HCT116 (cell line): ENCODE data around the gene HTR7. TPM values are rescaled to one million over a fixed set of nuclear protein-coding genes. Genes with fewer than 3 reads are reported as not detected.

Experiments used
- ATAC-seq: fragments of 200-7000 bp; cut with Tn5 transposase; 2 replicates; pipeline ENCODE4 v1.9.1; 2020; ENCODE audit warnings: mild to moderate bottlenecking, moderate library complexity
- BruUV-seq: library from RNA; stranded (reverse); fragments of 400-500 nt; replicated peaks from 2 replicates; lab custom pipeline; 2021; lab: Mats Ljungman, UMichigan
- CTCF ChIA-PET: fragments of 300-600 bp; sonication (Branson Sonifier 250); formaldehyde crosslinking; loops from one replicate; lab custom pipeline; 2021; ENCODE audit warnings: antibody characterized with exemption; lab: Charles Lee
- POLR2A ChIA-PET: fragments of 300-600, 350-600 bp; sonication (Branson Sonifier 250); formaldehyde crosslinking; loops from one replicate; lab custom pipeline; 2021; ENCODE audit warnings: antibody characterized with exemption; lab: Charles Lee
- RAD21 ChIA-PET, 2 experiments: fragments of 300-600 bp; sonication (Branson Sonifier 250); formaldehyde crosslinking; loops; one replicate each; lab custom pipeline; 2023; ENCODE audit warnings: low total read pairs in 2 of 2; ENCODE audit not compliant: uncharacterized antibody in 2 of 2, unreplicated experiment in 2 of 2, low non-redundant PET in 1 of 2; lab: Charles Lee
- DNase-seq: peaks from one replicate; pipeline ENCODE4 v3.0.0-alpha.2; 2010; ENCODE audit warnings: low read depth, low spot score
- H2AFZ ChIP-seq: fragments of 200-600 bp; shearing (Covaris generic), sonication (generic); 2 replicates; pipeline ENCODE4 v1.6.1; 2017; ENCODE audit warnings: low read depth, mixed run types, mixed read lengths, antibody characterized with exemption, low read length; ENCODE audit not compliant: poor library complexity, severe bottlenecking
- H3K27ac ChIP-seq: 2 replicates; pipeline ENCODE4 v1.5.1; 2012; ENCODE audit warnings: low read depth, low read length
- H3K27me3 ChIP-seq: fragments of 200-600 bp; sonication (generic); 2 replicates; pipeline ENCODE4 v1.6.1; 2016; ENCODE audit warnings: mixed run types, low read length, mixed read lengths; ENCODE audit not compliant: insufficient read depth
- H3K36me3 ChIP-seq, 2 experiments: fragments of 200-500 bp in 1 of 2; fragments of 200-600 bp in 1 of 2; sonication (Bioruptor generic) in 1 of 2; sonication (generic) in 1 of 2; 2 replicates each; pipeline versions ENCODE4 v1.5.1 to v1.6.1; 2014 to 2016; ENCODE audit warnings: low read length in 2 of 2, inconsistent platforms in 1 of 2, mixed read lengths in 1 of 2, mixed run types in 1 of 2; ENCODE audit not compliant: insufficient read depth in 2 of 2, control insufficient read depth in 1 of 2
- H3K4me1 ChIP-seq, 2 experiments: fragments of 200-600 bp in 1 of 2; sonication (generic) in 1 of 2; 2 replicates each; pipeline versions ENCODE4 v1.5.1 to v1.6.1; 2012 to 2017; ENCODE audit warnings: low read length in 2 of 2, inconsistent platforms in 1 of 2, mild to moderate bottlenecking in 1 of 2, mixed read lengths in 1 of 2, mixed run types in 1 of 2, moderate library complexity in 1 of 2; ENCODE audit not compliant: insufficient read depth in 2 of 2, control insufficient read depth in 1 of 2
- H3K4me2 ChIP-seq: fragments of 200-600 bp; sonication (generic); 2 replicates; pipeline ENCODE4 v1.6.1; 2017; ENCODE audit warnings: mixed run types, low read length, mixed read lengths
- H3K4me3 ChIP-seq, 2 experiments: fragments of 200-600 bp in 1 of 2; sonication (generic) in 1 of 2; replicated peaks in 1 of 2; 2 replicates each; pipeline ENCODE4 v1.5.1; 2011 to 2016; ENCODE audit warnings: low read length in 2 of 2, control low read depth in 1 of 2, low read depth in 1 of 2, mild to moderate bottlenecking in 1 of 2, mixed read lengths in 1 of 2, mixed run types in 1 of 2
- H3K79me2 ChIP-seq: fragments of 200-600 bp; sonication (generic); 2 replicates; pipeline ENCODE4 v1.6.1; 2017; ENCODE audit warnings: mild to moderate bottlenecking, mixed run types, low read length, moderate library complexity, mixed read lengths; ENCODE audit not compliant: insufficient read depth
- H3K9ac ChIP-seq: fragments of 200-600 bp; sonication (generic); 2 replicates; pipeline ENCODE4 v1.6.1; 2016; ENCODE audit warnings: low read length, mixed read lengths
- H3K9me2 ChIP-seq: fragments of 200-600 bp; sonication (generic), shearing (Covaris generic); 2 replicates; pipeline ENCODE4 v1.6.1; 2017; ENCODE audit warnings: mixed run types, mild to moderate bottlenecking, moderate library complexity; ENCODE audit not compliant: insufficient read depth
- H3K9me3 ChIP-seq, 2 experiments: fragments of 200-500 bp in 1 of 2; fragments of 200-600 bp in 1 of 2; sonication (Bioruptor generic) in 1 of 2; sonication (generic) in 1 of 2; 2 replicates each; pipeline ENCODE4 v1.6.1; 2014 to 2017; ENCODE audit warnings: low read length in 2 of 2, mixed read lengths in 2 of 2, inconsistent platforms in 1 of 2, low read depth in 1 of 2, mild to moderate bottlenecking in 1 of 2, mixed run types in 1 of 2, moderate library complexity in 1 of 2; ENCODE audit not compliant: control insufficient read depth in 1 of 2, insufficient read depth in 1 of 2
- H4K20me1 ChIP-seq: fragments of 200-600 bp; sonication (generic), shearing (Covaris generic); 2 replicates; pipeline ENCODE4 v1.6.1; 2017; ENCODE audit warnings: mixed run types, mild to moderate bottlenecking, moderate library complexity; ENCODE audit not compliant: insufficient read depth
- CBX3 ChIP-seq: IDR thresholded peaks from 2 replicates; pipeline ENCODE4 v1.6.1; 2012; ENCODE audit warnings: low read depth
- CEBPB ChIP-seq: IDR thresholded peaks from 2 replicates; pipeline ENCODE4 v1.6.1; 2012; ENCODE audit warnings: low read depth
- EGR1 ChIP-seq: IDR thresholded peaks from 2 replicates; pipeline ENCODE4 v1.6.1; 2012; ENCODE audit warnings: low read depth
- EZH2phosphoT487 ChIP-seq: fragments of 200-600 bp; IDR thresholded peaks from 2 replicates; pipeline ENCODE4 v1.6.1; 2018; ENCODE audit warnings: antibody characterized with exemption, borderline replicate concordance
- FOSL1 ChIP-seq: IDR thresholded peaks from 2 replicates; pipeline ENCODE4 v1.6.1; 2012; ENCODE audit warnings: low read depth
- POLR2AphosphoS5 ChIP-seq: IDR thresholded peaks from 2 replicates; pipeline ENCODE4 v1.6.1; 2011; ENCODE audit warnings: mild to moderate bottlenecking, low read depth, low read length, moderate library complexity
- RAD21 ChIP-seq: IDR thresholded peaks from 2 replicates; pipeline ENCODE4 v1.6.1; 2012; ENCODE audit warnings: low read depth, mild to moderate bottlenecking
- SRF ChIP-seq: IDR thresholded peaks from 2 replicates; pipeline ENCODE4 v1.6.1; 2012; ENCODE audit warnings: low read depth
- TCF7L2 ChIP-seq: IDR thresholded peaks from 2 replicates; pipeline ENCODE4 v1.7.0; 2011; ENCODE audit warnings: borderline replicate concordance, inconsistent platforms; ENCODE audit not compliant: insufficient read depth, insufficient read length; ENCODE audit errors: extremely low read depth
- YY1 ChIP-seq: IDR thresholded peaks from 2 replicates; pipeline ENCODE4 v1.6.1; 2011; ENCODE audit warnings: low read length, low read depth, moderate library complexity, mild to moderate bottlenecking; ENCODE audit not compliant: insufficient replicate concordance; ENCODE audit errors: extremely low read depth
- ZFX ChIP-seq: fragments of 450-650 bp; IDR thresholded peaks from 2 replicates; pipeline ENCODE4 v1.6.1; 2017
- ZNF274 ChIP-seq: fragments of 200-500 bp; sonication (Bioruptor generic); IDR thresholded peaks from 2 replicates; pipeline ENCODE4 v1.6.1; 2014; ENCODE audit warnings: mild to moderate bottlenecking, low read depth, low read length, inconsistent platforms
- intact Hi-C: fragments of 100-400 bp; cut with micrococcal nuclease; formaldehyde crosslinking; loops from 2 replicates; pipeline ENCODE4 v1.10.0; 2022
- total RNA-seq: library from RNA; stranded (reverse); gene quantifications from one replicate; pipeline ENCODE4 v1.2.1, GENCODE V29; 2021; ENCODE audit not compliant: unreplicated experiment
- TF ChIP-seq, protein P1 (sequence below): IDR thresholded peaks from 2 replicates; pipeline ENCODE4 v1.6.1; 2012
- TF ChIP-seq, protein P2 (sequence below): IDR thresholded peaks from 2 replicates; pipeline ENCODE4 v1.6.1; 2012; ENCODE audit warnings: low read depth

HTR7 gene
- total RNA-seq, 1 experiment from 2014 or later = 32.2 TPM

DNA sequence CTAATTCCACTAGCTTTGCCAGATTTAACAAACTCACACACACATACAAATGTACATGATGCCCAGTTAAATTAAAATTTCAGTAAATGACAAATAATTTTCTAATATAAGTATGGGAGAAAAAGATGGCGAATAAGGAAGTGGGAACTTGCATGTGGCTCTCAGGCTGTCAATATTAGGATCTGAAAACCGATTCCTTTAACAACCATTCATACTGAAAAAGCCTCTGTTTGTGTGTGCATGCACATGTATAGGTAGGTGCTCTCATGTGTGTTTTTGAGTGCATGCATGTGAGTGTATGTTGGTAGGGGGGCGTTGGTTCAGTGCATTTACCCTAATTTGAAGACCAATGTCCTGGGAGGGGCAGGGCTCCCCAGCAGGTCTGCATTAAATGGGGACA lies 125.3 kb downstream of the HTR7 start:
- no peaks in the 10 kb centered on the region for H3K36me3 ChIP-seq
- DNase-seq = no peak
- H3K9me2 ChIP-seq = no peaks in the 10 kb centered on the region
- no peak overlapping the region for H3K4me3 ChIP-seq
- no peaks in the 10 kb centered on the region for H3K9me3 ChIP-seq
- no peak for ATAC-seq
- H3K27ac ChIP-seq = no peak overlapping the region
- TF ChIP-seq SRF = no peak
- no peak for TF ChIP-seq CBX3
- no peak for TF ChIP-seq CEBPB
- TF ChIP-seq ZNF274 = no peak
- no peak for TF ChIP-seq EGR1
- no peak for TF ChIP-seq POLR2AphosphoS5
- TF ChIP-seq FOSL1 = no peak
- TF ChIP-seq YY1 = no peak
- TF ChIP-seq, protein P1, sequence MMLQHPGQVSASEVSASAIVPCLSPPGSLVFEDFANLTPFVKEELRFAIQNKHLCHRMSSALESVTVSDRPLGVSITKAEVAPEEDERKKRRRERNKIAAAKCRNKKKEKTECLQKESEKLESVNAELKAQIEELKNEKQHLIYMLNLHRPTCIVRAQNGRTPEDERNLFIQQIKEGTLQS = no peak
- TF ChIP-seq TCF7L2 = no peak
- no peak for TF ChIP-seq ZFX
- TF ChIP-seq, protein P2, sequence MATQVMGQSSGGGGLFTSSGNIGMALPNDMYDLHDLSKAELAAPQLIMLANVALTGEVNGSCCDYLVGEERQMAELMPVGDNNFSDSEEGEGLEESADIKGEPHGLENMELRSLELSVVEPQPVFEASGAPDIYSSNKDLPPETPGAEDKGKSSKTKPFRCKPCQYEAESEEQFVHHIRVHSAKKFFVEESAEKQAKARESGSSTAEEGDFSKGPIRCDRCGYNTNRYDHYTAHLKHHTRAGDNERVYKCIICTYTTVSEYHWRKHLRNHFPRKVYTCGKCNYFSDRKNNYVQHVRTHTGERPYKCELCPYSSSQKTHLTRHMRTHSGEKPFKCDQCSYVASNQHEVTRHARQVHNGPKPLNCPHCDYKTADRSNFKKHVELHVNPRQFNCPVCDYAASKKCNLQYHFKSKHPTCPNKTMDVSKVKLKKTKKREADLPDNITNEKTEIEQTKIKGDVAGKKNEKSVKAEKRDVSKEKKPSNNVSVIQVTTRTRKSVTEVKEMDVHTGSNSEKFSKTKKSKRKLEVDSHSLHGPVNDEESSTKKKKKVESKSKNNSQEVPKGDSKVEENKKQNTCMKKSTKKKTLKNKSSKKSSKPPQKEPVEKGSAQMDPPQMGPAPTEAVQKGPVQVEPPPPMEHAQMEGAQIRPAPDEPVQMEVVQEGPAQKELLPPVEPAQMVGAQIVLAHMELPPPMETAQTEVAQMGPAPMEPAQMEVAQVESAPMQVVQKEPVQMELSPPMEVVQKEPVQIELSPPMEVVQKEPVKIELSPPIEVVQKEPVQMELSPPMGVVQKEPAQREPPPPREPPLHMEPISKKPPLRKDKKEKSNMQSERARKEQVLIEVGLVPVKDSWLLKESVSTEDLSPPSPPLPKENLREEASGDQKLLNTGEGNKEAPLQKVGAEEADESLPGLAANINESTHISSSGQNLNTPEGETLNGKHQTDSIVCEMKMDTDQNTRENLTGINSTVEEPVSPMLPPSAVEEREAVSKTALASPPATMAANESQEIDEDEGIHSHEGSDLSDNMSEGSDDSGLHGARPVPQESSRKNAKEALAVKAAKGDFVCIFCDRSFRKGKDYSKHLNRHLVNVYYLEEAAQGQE = no peak
- no peak for TF ChIP-seq EZH2phosphoT487
- TF ChIP-seq RAD21 = no peak
- no TSS peak for BruUV-seq
- ChIA-PET CTCF (no interaction called here), POLR2A (no interaction called here), RAD21 (no interaction called here)
- no peaks in the 10 kb centered on the region for H4K20me1 ChIP-seq
- no peak overlapping the region for H3K9ac ChIP-seq
- H3K27me3 ChIP-seq = no peaks in the 10 kb centered on the region
- no peaks in the 10 kb centered on the region for H3K4me1 ChIP-seq
- no peaks in the 10 kb centered on the region for H3K79me2 ChIP-seq
- H2AFZ ChIP-seq = no peak overlapping the region
- intact Hi-C loops = no loop called here
- no peak overlapping the region for H3K4me2 ChIP-seq
